IPS DF 6.9 (cell line): ENCODE data around the gene SPRR2A.
"Not testable (repeated sequence)": the region's sequence is repeated elsewhere in the genome, so short reads cannot be mapped to it uniquely, and the experiment has no call there.

Experiments used
- DNase-seq: peaks from one replicate; pipeline ENCODE4 v3.0.0-alpha.2; 2013; ENCODE audit warnings: low read depth, low spot score
- H3K27ac ChIP-seq: one replicate; pipeline ENCODE4 v1.5.1; 2013; ENCODE audit warnings: low read length, control low read depth
- H3K27me3 ChIP-seq: 2 replicates; pipeline ENCODE4 v1.6.1; 2013; ENCODE audit warnings: mild to moderate bottlenecking, low read length; ENCODE audit not compliant: control insufficient read depth, insufficient read depth
- H3K36me3 ChIP-seq: 2 replicates; pipeline ENCODE4 v1.6.1; 2013; ENCODE audit warnings: low read length; ENCODE audit not compliant: control insufficient read depth, insufficient read depth
- H3K4me1 ChIP-seq: 2 replicates; pipeline ENCODE4 v1.6.1; 2013; ENCODE audit warnings: low read length; ENCODE audit not compliant: control insufficient read depth, insufficient read depth
- H3K4me3 ChIP-seq: 2 replicates; pipeline ENCODE4 v1.5.1; 2013; ENCODE audit warnings: mild to moderate bottlenecking, low read length
- H3K9me3 ChIP-seq: 2 replicates; pipeline ENCODE4 v1.6.1; 2013; ENCODE audit warnings: low read length, inconsistent platforms; ENCODE audit not compliant: control insufficient read depth, insufficient read depth
- WGBS: extraction: QIAGEN DNeasy Blood & Tissue Kit; methylation state at CpG from one replicate; pipeline ENCODE4 v1.1.7; 2013; ENCODE audit warnings: mixed read lengths, missing lambda C conversion rate; ENCODE audit not compliant: insufficient read length, insufficient coverage; 5-methylcytosine and 5-hydroxymethylcytosine counted together

Gene SPRR2A

GRCh38 chr1:153058826-153059784 lies 1.8 kb upstream of the SPRR2A start:
- Histone ChIP-seq H3K4me1 (no peaks in the 10 kb centered on the region), H3K9me3 (no peaks in the 10 kb centered on the region), H3K4me3 (no peak overlapping the region), H3K27me3 (no peaks in the 10 kb centered on the region), H3K36me3 (no peaks in the 10 kb centered on the region), H3K27ac (no peak overlapping the region)
- DNase-seq, result no peak
- WGBS, result no CpG with 5 or more reads among the region's 6 CpGs

GRCh38 chr1:153058154-153058553 lies 842 bp upstream of the SPRR2A start:
- no peak for DNase-seq
- WGBS, result no CpG with 5 or more reads among the region's 2 CpGs

GRCh38 chr1:153056111-153056510 lies 1.2 kb downstream of the SPRR2A start:
- H3K36me3 ChIP-seq, DNase-seq: not testable (repeated sequence)

More at GRCh38 chr1:153058154-153058553, 842 bp upstream of the SPRR2A start:
- no peak overlapping the region for H3K4me3 ChIP-seq
- H3K36me3 ChIP-seq, result no peaks in the 10 kb centered on the region
- H3K27ac ChIP-seq, result no peak overlapping the region
- no peaks in the 10 kb centered on the region for H3K9me3 ChIP-seq
- H3K4me1 ChIP-seq, result no peaks in the 10 kb centered on the region
- H3K27me3 ChIP-seq, result no peaks in the 10 kb centered on the region

GRCh38 chr1:153049211-153049610 lies 8.1 kb downstream of the SPRR2A start:
- WGBS, result no CpG with 5 or more reads among the region's 2 CpGs
- Histone ChIP-seq H3K36me3 (no peaks in the 10 kb centered on the region), H3K4me3 (no peak overlapping the region), H3K4me1 (no peaks in the 10 kb centered on the region), H3K27me3 (no peaks in the 10 kb centered on the region), H3K27ac (no peak overlapping the region), H3K9me3 (no peaks in the 10 kb centered on the region)
- DNase-seq, result no peak

More at GRCh38 chr1:153056111-153056510, 1.2 kb downstream of the SPRR2A start:
- not testable (repeated sequence) for H3K4me1 ChIP-seq, H3K27ac ChIP-seq, H3K27me3 ChIP-seq, H3K4me3 ChIP-seq, H3K9me3 ChIP-seq
- no CpG with 5 or more reads among the region's 3 CpGs for WGBS

- Histone ChIP-seq H3K27ac (no peak within 1 kb of the TSS), H3K27me3 (no peaks in the 10 kb centered on the region), H3K36me3 (no peaks in the 10 kb centered on the region), H3K4me1 (no peaks in the 10 kb centered on the region), H3K9me3 (no peaks in the 10 kb centered on the region), H3K4me3 (no peak within 1 kb of the TSS)
- no peak for DNase-seq
- WGBS, result no CpG with 5 or more reads among the region's 4 CpGs
Measured at GRCh38 chr1:153040950-153041631, 16.2 kb downstream of the SPRR2A start, which contains the start of gene SPRR2D. TSS of gene SPRR2D (minus strand) at chr1:153041120. CDS start at chr1:153040346, 774 bp downstream.

GRCh38 chr1:153035211-153035610 lies 22.1 kb downstream of the SPRR2A start:
- Histone ChIP-seq H3K36me3 (no peaks in the 10 kb centered on the region), H3K9me3 (no peaks in the 10 kb centered on the region), H3K4me1 (no peaks in the 10 kb centered on the region), H3K27me3 (no peaks in the 10 kb centered on the region), H3K4me3 (no peak overlapping the region), H3K27ac (no peak overlapping the region)
- no peak for DNase-seq
- WGBS, result no CpG with 5 or more reads among the region's 1 CpG

GRCh38 chr1:153032677-153033308 lies 24.5 kb downstream of the SPRR2A start:
- peak; percentile 27 for DNase-seq
- Histone ChIP-seq H3K27me3 (no peaks in the 10 kb centered on the region), H3K27ac (no peak overlapping the region), H3K9me3 (no peaks in the 10 kb centered on the region), H3K4me3 (no peak overlapping the region), H3K36me3 (no peaks in the 10 kb centered on the region), H3K4me1 (no peaks in the 10 kb centered on the region)
- WGBS, result no CpG with 5 or more reads among the region's 3 CpGs

GRCh38 chr1:153032073-153032472 lies 25.2 kb downstream of the SPRR2A start:
- Histone ChIP-seq H3K27ac (no peak overlapping the region), H3K4me1 (no peaks in the 10 kb centered on the region), H3K36me3 (no peaks in the 10 kb centered on the region), H3K4me3 (no peak overlapping the region), H3K9me3 (no peaks in the 10 kb centered on the region), H3K27me3 (no peaks in the 10 kb centered on the region)
- DNase-seq, result no peak

- no peak for DNase-seq
- Histone ChIP-seq H3K27ac (no peak within 1 kb of the TSS), H3K27me3 (no peaks in the 10 kb centered on the region), H3K4me3 (no peak within 1 kb of the TSS), H3K9me3 (no peaks in the 10 kb centered on the region), H3K36me3 (no peaks in the 10 kb centered on the region), H3K4me1 (no peaks in the 10 kb centered on the region)
Measured at GRCh38 chr1:153030895-153031294, 26.4 kb downstream of the SPRR2A start, which contains the start of gene SPRR1B. TSS of gene SPRR1B (plus strand) at chr1:153031203. CDS start at chr1:153032346, 1,143 bp downstream.

GRCh38 chr1:153028766-153029165 lies 28.5 kb downstream of the SPRR2A start:
- no peaks in the 10 kb centered on the region for H3K4me1 ChIP-seq
- H3K4me3 ChIP-seq, result no peak overlapping the region
- H3K27me3 ChIP-seq, result no peaks in the 10 kb centered on the region
- no peaks in the 10 kb centered on the region for H3K9me3 ChIP-seq
- DNase-seq, result no peak
- H3K27ac ChIP-seq, result no peak overlapping the region
- no peaks in the 10 kb centered on the region for H3K36me3 ChIP-seq
- WGBS, result no CpG with 5 or more reads among the region's 1 CpG
